GM12878 (cell line): ENCODE results near the gene DRD3. TPM values are rescaled to one million over a fixed set of nuclear protein-coding genes. Genes with fewer than 3 reads are reported as not detected.

Source experiments
- ATAC-seq: fragments of 200-7000 bp; cut with Tn5 transposase; 3 replicates; pipeline ENCODE4 v1.9.1; 2020; ENCODE audit warnings: mild to moderate bottlenecking, moderate library complexity
- BruUV-seq: library from RNA; stranded (reverse); fragments of 400-500 nt; replicated peaks from 2 replicates; lab custom pipeline; 2021; lab: Mats Ljungman, UMichigan
- CTCF ChIA-PET: fragments of 300-600 bp; sonication (Branson Sonifier 250); formaldehyde crosslinking; extraction: SDS; loops from one replicate; lab custom pipeline; 2021; ENCODE audit warnings: inconsistent platforms; lab: Yijun Ruan, JAX
- POLR2A ChIA-PET: fragments of 350-600 bp; formaldehyde crosslinking; extraction: SDS; loops from one replicate; lab custom pipeline; 2021; ENCODE audit warnings: inconsistent platforms; lab: Charles Lee
- RAD21 ChIA-PET: fragments of 300-600 bp; sonication (Branson Sonifier 250); formaldehyde crosslinking; loops from one replicate; lab custom pipeline; 2023; ENCODE audit warnings: antibody characterized with exemption; ENCODE audit not compliant: unreplicated experiment; lab: Charles Lee
- SMC1A ChIA-PET: fragments of 300-600 bp; sonication (Branson Sonifier 250); formaldehyde crosslinking; loops from one replicate; lab custom pipeline; 2023; ENCODE audit not compliant: unreplicated experiment, uncharacterized antibody; lab: Charles Lee
- DNase-seq: peaks from one replicate; pipeline ENCODE4 v3.0.0-alpha.2; 2011; ENCODE audit warnings: low read depth, low spot score
- FAIRE-seq: peaks from 3 replicates; lab custom pipeline; 2011; peaks lifted over from hg19 to GRCh38; lab: Jason Lieb, UNC
- H2AFZ ChIP-seq: 2 replicates; pipeline ENCODE4 v1.6.0; 2011; ENCODE audit warnings: low read depth, low read length, control low read depth; ENCODE audit not compliant: control insufficient read depth
- H3K27ac ChIP-seq: 2 replicates; pipeline ENCODE4 v1.5.1; 2011; ENCODE audit warnings: control low read depth; ENCODE audit not compliant: control insufficient read depth, insufficient read depth
- H3K27me3 ChIP-seq, 2 experiments: replicated peaks in 1 of 2; 2 replicates each; pipeline versions ENCODE4 v1.6.0 to v1.6.1; 2011; ENCODE audit warnings: low read length in 1 of 2; ENCODE audit not compliant: control insufficient read depth in 2 of 2, insufficient read depth in 2 of 2
- H3K36me3 ChIP-seq, 2 experiments: 2 replicates each; pipeline ENCODE4 v1.5.1; 2011; ENCODE audit warnings: low read length in 1 of 2; ENCODE audit not compliant: control insufficient read depth in 2 of 2, insufficient read depth in 2 of 2
- H3K4me1 ChIP-seq: 2 replicates; pipeline ENCODE4 v1.6.1; 2011; ENCODE audit warnings: mild to moderate bottlenecking, low read length, moderate library complexity, mixed read lengths; ENCODE audit not compliant: control insufficient read depth, insufficient read depth
- H3K4me2 ChIP-seq: 2 replicates; pipeline ENCODE4 v1.6.0; 2011; ENCODE audit warnings: control low read depth; ENCODE audit not compliant: control insufficient read depth, insufficient read depth
- H3K4me3 ChIP-seq: fragments of 200-600 bp; sonication (generic); 2 replicates; pipeline ENCODE4 v1.5.1; 2016
- H3K79me2 ChIP-seq: 2 replicates; pipeline ENCODE4 v1.6.0; 2011; ENCODE audit warnings: low read length; ENCODE audit not compliant: control insufficient read depth, insufficient read depth
- H3K9ac ChIP-seq: 2 replicates; pipeline ENCODE4 v1.8.0; 2011; ENCODE audit warnings: low read length, control low read depth, mixed read lengths; ENCODE audit not compliant: control insufficient read depth, insufficient read depth
- H3K9me3 ChIP-seq: replicated peaks from 3 replicates; pipeline ENCODE4 v1.5.1; 2011; ENCODE audit warnings: mild to moderate bottlenecking, low read length; ENCODE audit not compliant: control insufficient read depth, insufficient read depth
- H4K20me1 ChIP-seq: 2 replicates; pipeline ENCODE4 v1.6.0; 2011; ENCODE audit not compliant: control insufficient read depth, insufficient read depth
- MEF2A ChIP-seq: IDR thresholded peaks from 2 replicates; pipeline ENCODE4 v1.6.1; 2011; ENCODE audit warnings: low read depth, mild to moderate bottlenecking, low read length, moderate library complexity; ENCODE audit not compliant: insufficient read depth
- SIX5 ChIP-seq: IDR thresholded peaks from 2 replicates; pipeline ENCODE4 v1.6.1; 2011; ENCODE audit warnings: mild to moderate bottlenecking, low read depth, low read length, moderate library complexity; ENCODE audit not compliant: severe bottlenecking
- TCF3 ChIP-seq: IDR thresholded peaks from 2 replicates; pipeline ENCODE4 v1.6.1; 2012; ENCODE audit warnings: low read depth, mild to moderate bottlenecking, low read length, borderline replicate concordance; ENCODE audit not compliant: insufficient read depth
- ZBTB40 ChIP-seq: fragments of 450-650 bp; IDR thresholded peaks from 2 replicates; pipeline ENCODE4 v1.6.1; 2016; ENCODE audit warnings: mild to moderate bottlenecking, moderate library complexity, borderline replicate concordance
- WGBS: methylation state at CpG from one replicate; pipeline ENCODE4 v1.1.6; 2016; ENCODE audit warnings: low lambda C conversion rate; ENCODE audit not compliant: insufficient replicate concordance, insufficient coverage; ENCODE audit errors: missing lambda C conversion rate; 5-methylcytosine and 5-hydroxymethylcytosine counted together
- in situ Hi-C: fragments of 300-500 bp; cut with MboI; formaldehyde crosslinking; loops from 9 replicates; pipeline ENCODE4 v1.14.3; 2018; ENCODE audit warnings: mixed read lengths
- intact Hi-C: fragments of 100-400 bp; cut with micrococcal nuclease; formaldehyde crosslinking; loops from one replicate; pipeline ENCODE4 v1.14.2; 2022; ENCODE audit not compliant: unreplicated experiment
- polyA plus RNA-seq, 11 experiments: library from polyadenylated mRNA; depleted of rRNA in 4 of 11; unstranded in 6 of 11; stranded (reverse) in 5 of 11; fragments of >200 nt; fragmentation: Nextera tagmentation in 4 of 11; fragmentation: Illumina TruSeq in 1 of 11; extraction: Ambion mirVana in 4 of 11; extraction: Trizol in 1 of 11; gene quantifications; 1 replicate in 1 of 11; 2 replicates in 10 of 11; pipeline versions ENCODE4 v1.2.1 to v1.2.3, GENCODE V29; 2011 to 2016; ENCODE audit warnings: inconsistent platforms in 2 of 11, missing spikeins in 2 of 11, low read depth in 1 of 11
- total RNA-seq, 4 experiments: library from RNA; depleted of rRNA in 3 of 4; stranded (reverse); fragments of >200 nt in 3 of 4; fragmentation: Illumina TruSeq in 1 of 4; extraction: Trizol in 1 of 4; gene quantifications; 2 replicates each; pipeline versions ENCODE4 v1.2.1 to v1.2.3, GENCODE V29; 2013 to 2021

DRD3 gene
- total and polyA plus RNA-seq, 10 of the 15 experiments (the other 5 are each of a cell fraction or from before 2014, with no cell fraction given), result not detected

- POLR2A ChIA-PET, result no interaction called here
- TF ChIP-seq MEF2A (no peak), TCF3 (no peak), ZBTB40 (no peak), SIX5 (no peak)
- DNase-seq, result no peak
Measured at GRCh38 chr3:114119776-114120175, 59.1 kb downstream of the DRD3 start.

More at GRCh38 chr3:114119776-114120175, 59.1 kb downstream of the DRD3 start:
- no peaks in the 10 kb centered on the region; a peak in 2 of 4 replicates for H3K27me3 ChIP-seq
- H3K36me3 ChIP-seq, result no peaks in the 10 kb centered on the region
- no peak overlapping the region for H3K4me3 ChIP-seq
- H3K27ac ChIP-seq, result no peak overlapping the region
- no peaks in the 10 kb centered on the region; the same call in 2 of the 3 replicates for H3K9me3 ChIP-seq
- BruUV-seq, result no TSS peak
- ChIA-PET RAD21 (no interaction called here), CTCF (no interaction called here), SMC1A (no interaction called here)
- in situ Hi-C loops, result no loop called here
- ATAC-seq (no peak), FAIRE-seq (no peak)
- intact Hi-C loops, result no loop called here
- 50% methylated on average over 1 of the region's 1 CpG for WGBS
- H3K4me1 ChIP-seq, result no peaks in the 10 kb centered on the region
- H3K9ac ChIP-seq, result no peak overlapping the region
- no peak overlapping the region for H3K4me2 ChIP-seq
- no peaks in the 10 kb centered on the region for H3K79me2 ChIP-seq
- H2AFZ ChIP-seq, result no peak overlapping the region
- no peaks in the 10 kb centered on the region for H4K20me1 ChIP-seq
